Fibroblast of the aortic adventitia (primary cell): ENCODE results near the gene MXI1. TPM values are rescaled to one million over a fixed set of nuclear protein-coding genes. Genes with fewer than 3 reads are reported as not detected.
A peak's percentile ranks its signal among the peaks of the same experiment; 100 is the strongest.
"Not testable (repeated sequence)": the region's sequence is repeated elsewhere in the genome, so short reads cannot be mapped to it uniquely, and the experiment has no call there.

ENCODE experiments used
- DNase-seq: peaks from one replicate; pipeline ENCODE4 v3.0.0-alpha.2; 2010; ENCODE audit warnings: low read depth
- H3K4me3 ChIP-seq: 2 replicates; pipeline ENCODE4 v1.5.1; 2011; ENCODE audit warnings: low read depth, mild to moderate bottlenecking, control low read depth, low read length, moderate library complexity
- CTCF ChIP-seq: IDR thresholded peaks from 2 replicates; pipeline ENCODE4 v1.5.1; 2011; ENCODE audit warnings: mild to moderate bottlenecking, low read length, control low read depth, inconsistent platforms; ENCODE audit not compliant: insufficient read depth
- total RNA-seq: library from RNA; depleted of rRNA; stranded (reverse); fragments of >200 nt; gene quantifications from 2 replicates; pipeline ENCODE4 v1.2.3, GENCODE V29; 2012; ENCODE audit warnings: low replicate concordance

Gene MXI1
- total RNA-seq, 1 donor, result 20.3 TPM

- no peak overlapping the region for H3K4me3 ChIP-seq
- TF ChIP-seq CTCF, result no peak
- DNase-seq, result no peak
These were observed 6.9 kb upstream of the MXI1 start for GRCh38 chr10:110200503-110200902.

GRCh38 chr10:110201046-110201445 is 6.4 kb upstream of the MXI1 start:
- not testable (repeated sequence) for DNase-seq, H3K4me3 ChIP-seq

- TF ChIP-seq CTCF, result no peak
- DNase-seq, result no peak
- H3K4me3 ChIP-seq, result no peak overlapping the region
These were observed 3.6 kb upstream of the MXI1 start for GRCh38 chr10:110203500-110204455.

GRCh38 chr10:110205051-110205675 is 2.2 kb upstream of the MXI1 start:
- H3K4me3 ChIP-seq, result no peak overlapping the region
- DNase-seq, result no peak
- TF ChIP-seq CTCF, result no peak

- TF ChIP-seq CTCF, result no peak
- H3K4me3 ChIP-seq, result peak overlapping the region; percentile 71
- peak; percentile 41 for DNase-seq
These were observed 604 bp downstream of the MXI1 start for GRCh38 chr10:110207805-110208613.

- peak; percentile 21 for TF ChIP-seq CTCF
- H3K4me3 ChIP-seq, result peak overlapping the region; percentile 71
- peak; percentile 47 for DNase-seq
These were observed 1.4 kb downstream of the MXI1 start for GRCh38 chr10:110208614-110209453.
